GM18907 (cell line): Measurements from ENCODE around the gene FAAP24.
"Not testable (repeated sequence)": the region's sequence is repeated elsewhere in the genome, so short reads cannot be mapped to it uniquely, and the experiment has no call there.

Source experiments
- ATAC-seq: cut with Tn5 transposase; IDR thresholded peaks from one replicate; pipeline ENCODE4 v1.9.1; 2021; ENCODE audit warnings: mild to moderate bottlenecking, moderate library complexity; ENCODE audit not compliant: unreplicated experiment

The FAAP24 gene

GRCh38 chr19:32997716-32998355, 25.8 kb downstream of the FAAP24 start:
- no peak for ATAC-seq

- no peak for ATAC-seq
Observed at GRCh38 chr19:32998722-32999121, 26.7 kb downstream of the FAAP24 start.

- ATAC-seq = no peak
Observed at GRCh38 chr19:33000510-33000909, 28.5 kb downstream of the FAAP24 start.

- no peak for ATAC-seq
Observed at GRCh38 chr19:33000910-33001309, 28.9 kb downstream of the FAAP24 start.

- not testable (repeated sequence) for ATAC-seq
Observed at GRCh38 chr19:33002126-33002865, 30.3 kb downstream of the FAAP24 start.

GRCh38 chr19:33003424-33004024, 31.5 kb downstream of the FAAP24 start:
- not testable (repeated sequence) for ATAC-seq

GRCh38 chr19:33005440-33005839, 33.4 kb downstream of the FAAP24 start:
- no peak for ATAC-seq

GRCh38 chr19:33008738-33009137, 36.7 kb downstream of the FAAP24 start:
- no peak for ATAC-seq

GRCh38 chr19:33010891-33011290, 38.8 kb downstream of the FAAP24 start:
- not testable (repeated sequence) for ATAC-seq

- ATAC-seq = no peak
Observed at GRCh38 chr19:33022472-33023116, 50.6 kb downstream of the FAAP24 start.

- no peak for ATAC-seq
Observed at GRCh38 chr19:33024398-33024797, 52.4 kb downstream of the FAAP24 start.

GRCh38 chr19:33025468-33026238, 53.6 kb downstream of the FAAP24 start:
- ATAC-seq = not testable (repeated sequence)

- ATAC-seq = not testable (repeated sequence)
Observed at GRCh38 chr19:33026602-33027001, 54.6 kb downstream of the FAAP24 start.
